Nephron (organoid): ENCODE measurements around the gene ZBTB20.
A peak's percentile ranks its signal among the peaks of the same experiment; 100 is the strongest.

Source experiments
- H3K27ac Mint-ChIP-seq, 3 experiments: 2 replicates each; pipeline ENCODE4 v1.8.0; 2020; ENCODE audit warnings: mixed read lengths in 3 of 3, mild to moderate bottlenecking in 2 of 3, moderate library complexity in 1 of 3
- H3K27me3 Mint-ChIP-seq: 2 replicates; pipeline ENCODE4 v1.8.0; 2021; ENCODE audit warnings: low read depth, mild to moderate bottlenecking, moderate library complexity, mixed read lengths
- H3K36me3 Mint-ChIP-seq: 2 replicates; pipeline ENCODE4 v1.8.0; 2020; ENCODE audit warnings: low read depth, mixed read lengths
- H3K4me1 Mint-ChIP-seq: 2 replicates; pipeline ENCODE4 v1.8.0; 2020; ENCODE audit warnings: mixed read lengths
- H3K4me3 Mint-ChIP-seq, 3 experiments: 2 replicates each; pipeline ENCODE4 v1.8.0; 2020; ENCODE audit warnings: mild to moderate bottlenecking in 3 of 3, mixed read lengths in 3 of 3, moderate library complexity in 2 of 3
- H3K9me3 Mint-ChIP-seq: 2 replicates; pipeline ENCODE4 v1.8.0; 2020; ENCODE audit warnings: mixed read lengths
- TF ChIP-seq, protein P1 (sequence below), 3 experiments: fragments of 200-600 bp; sonication (generic); IDR thresholded peaks; one replicate each; pipeline ENCODE4 v1.5.0; 2021; ENCODE audit warnings: antibody characterized with exemption in 3 of 3; ENCODE audit not compliant: unreplicated experiment in 3 of 3

Gene ZBTB20

DNA sequence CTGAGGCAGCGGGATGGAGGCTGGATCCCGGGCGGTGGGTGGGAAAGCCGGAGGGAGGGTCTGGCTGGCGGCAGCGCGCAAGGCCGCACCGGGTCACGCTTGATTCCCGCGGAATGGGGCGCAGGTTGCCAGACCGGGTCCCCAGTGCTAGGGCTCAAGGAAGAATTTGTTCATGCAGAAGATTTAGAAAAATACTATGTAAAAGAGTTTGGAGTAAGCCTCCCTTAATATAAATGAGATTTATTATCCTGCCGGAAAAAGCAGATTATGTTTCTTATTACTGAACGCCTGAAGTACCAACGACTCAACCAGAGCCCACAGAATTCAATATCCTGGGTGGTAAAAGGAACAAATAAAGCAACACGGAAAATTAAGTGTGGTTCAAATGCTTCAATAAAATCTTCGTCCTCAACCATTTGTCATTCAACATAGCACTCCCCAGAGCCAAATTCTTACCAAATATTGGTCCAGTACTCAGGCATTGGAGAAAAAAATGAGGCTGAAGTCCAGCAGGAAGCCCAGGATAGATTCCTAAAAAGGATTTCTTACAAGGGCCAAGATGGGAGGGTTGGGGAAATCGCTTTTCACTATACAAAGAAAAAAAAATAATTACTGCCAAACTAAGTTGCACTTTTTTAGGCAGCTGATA, 1.2 kb upstream of the ZBTB20 start:
- peak overlapping the region; percentile 80 to 98 (median 92) for H3K27ac Mint-ChIP-seq
- H3K36me3 Mint-ChIP-seq: no peaks in the 10 kb centered on the region
- H3K9me3 Mint-ChIP-seq: no peaks in the 10 kb centered on the region
- TF ChIP-seq, protein P1, sequence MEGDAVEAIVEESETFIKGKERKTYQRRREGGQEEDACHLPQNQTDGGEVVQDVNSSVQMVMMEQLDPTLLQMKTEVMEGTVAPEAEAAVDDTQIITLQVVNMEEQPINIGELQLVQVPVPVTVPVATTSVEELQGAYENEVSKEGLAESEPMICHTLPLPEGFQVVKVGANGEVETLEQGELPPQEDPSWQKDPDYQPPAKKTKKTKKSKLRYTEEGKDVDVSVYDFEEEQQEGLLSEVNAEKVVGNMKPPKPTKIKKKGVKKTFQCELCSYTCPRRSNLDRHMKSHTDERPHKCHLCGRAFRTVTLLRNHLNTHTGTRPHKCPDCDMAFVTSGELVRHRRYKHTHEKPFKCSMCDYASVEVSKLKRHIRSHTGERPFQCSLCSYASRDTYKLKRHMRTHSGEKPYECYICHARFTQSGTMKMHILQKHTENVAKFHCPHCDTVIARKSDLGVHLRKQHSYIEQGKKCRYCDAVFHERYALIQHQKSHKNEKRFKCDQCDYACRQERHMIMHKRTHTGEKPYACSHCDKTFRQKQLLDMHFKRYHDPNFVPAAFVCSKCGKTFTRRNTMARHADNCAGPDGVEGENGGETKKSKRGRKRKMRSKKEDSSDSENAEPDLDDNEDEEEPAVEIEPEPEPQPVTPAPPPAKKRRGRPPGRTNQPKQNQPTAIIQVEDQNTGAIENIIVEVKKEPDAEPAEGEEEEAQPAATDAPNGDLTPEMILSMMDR (IDR thresholded peaks at IDR 0.05; ENCODE audit: unreplicated experiment in 3 of 3): no peak
- no peaks in the 10 kb centered on the region for H3K27me3 Mint-ChIP-seq
- peak overlapping the region; percentile 89 to 92 (median 91) for H3K4me3 Mint-ChIP-seq
- peaks cover 16% of the 10 kb centered on the region for H3K4me1 Mint-ChIP-seq

GRCh38 chr3:115147329-115148141, 447 bp upstream of the ZBTB20 start:
- TF ChIP-seq, protein P1 (IDR thresholded peaks at IDR 0.05; ENCODE audit: unreplicated experiment in 3 of 3): no peak
- no peaks in the 10 kb centered on the region for H3K9me3 Mint-ChIP-seq
- no peaks in the 10 kb centered on the region for H3K27me3 Mint-ChIP-seq
- peak overlapping the region; percentile 89 to 92 (median 91) for H3K4me3 Mint-ChIP-seq
- peaks cover 16% of the 10 kb centered on the region for H3K4me1 Mint-ChIP-seq
- no peaks in the 10 kb centered on the region for H3K36me3 Mint-ChIP-seq
- peak overlapping the region; percentile 80 to 98 (median 95) for H3K27ac Mint-ChIP-seq

- Mint-ChIP-seq H3K27me3 (no peaks in the 10 kb centered on the region), H3K9me3 (no peaks in the 10 kb centered on the region)
Observed at GRCh38 chr3:115146032-115146417, 1.1 kb downstream of the ZBTB20 start.

DNA sequence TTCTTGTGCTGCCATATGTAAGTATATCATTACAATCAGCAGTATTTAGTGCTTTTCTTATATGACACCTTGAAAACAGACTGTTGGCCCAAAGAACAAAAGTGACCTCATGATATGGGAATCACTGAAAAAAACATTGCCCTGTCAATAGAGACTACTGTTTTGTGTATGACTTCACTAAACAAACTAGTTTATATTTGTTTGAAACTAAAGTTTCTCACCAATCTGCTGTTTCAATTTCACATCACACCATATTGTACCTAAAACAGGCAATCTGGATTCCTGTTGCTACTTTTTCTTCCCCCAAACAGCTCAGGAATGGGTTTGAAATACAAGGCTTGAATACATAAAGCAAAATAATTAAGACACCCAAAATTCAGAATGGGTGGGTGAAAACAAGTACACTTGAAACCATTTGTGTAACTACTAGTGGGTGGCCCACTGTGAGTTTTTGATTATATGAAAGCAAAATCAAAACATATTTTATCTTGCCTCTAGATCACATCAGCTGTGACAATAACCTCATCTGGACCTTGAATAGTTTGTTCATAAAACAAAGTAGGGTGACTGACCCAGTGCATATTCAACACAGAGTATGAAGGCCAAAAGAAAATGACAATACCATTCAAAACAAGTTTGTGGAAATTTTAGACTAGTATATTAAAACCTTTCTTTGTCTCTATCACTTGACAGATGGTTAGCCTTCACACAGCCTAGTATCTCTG, 5.9 kb downstream of the ZBTB20 start:
- Mint-ChIP-seq H3K9me3 (no peaks in the 10 kb centered on the region), H3K4me1 (peaks cover 16% of the 10 kb centered on the region), H3K27me3 (no peaks in the 10 kb centered on the region), H3K4me3 (no peak overlapping the region), H3K36me3 (no peaks in the 10 kb centered on the region), H3K27ac (no peak overlapping the region)
- TF ChIP-seq, protein P1 (IDR thresholded peaks at IDR 0.05; ENCODE audit: unreplicated experiment in 3 of 3): no peak

More at GRCh38 chr3:115146032-115146417, 1.1 kb downstream of the ZBTB20 start:
- TF ChIP-seq, protein P1 (IDR thresholded peaks at IDR 0.05; ENCODE audit: unreplicated experiment in 3 of 3): no peak
- peak overlapping the region; percentile 80 to 99 (median 98) for H3K27ac Mint-ChIP-seq
- peak overlapping the region; percentile 91 to 100 (median 99) for H3K4me3 Mint-ChIP-seq
- H3K36me3 Mint-ChIP-seq: no peaks in the 10 kb centered on the region
- peaks cover 16% of the 10 kb centered on the region for H3K4me1 Mint-ChIP-seq

DNA sequence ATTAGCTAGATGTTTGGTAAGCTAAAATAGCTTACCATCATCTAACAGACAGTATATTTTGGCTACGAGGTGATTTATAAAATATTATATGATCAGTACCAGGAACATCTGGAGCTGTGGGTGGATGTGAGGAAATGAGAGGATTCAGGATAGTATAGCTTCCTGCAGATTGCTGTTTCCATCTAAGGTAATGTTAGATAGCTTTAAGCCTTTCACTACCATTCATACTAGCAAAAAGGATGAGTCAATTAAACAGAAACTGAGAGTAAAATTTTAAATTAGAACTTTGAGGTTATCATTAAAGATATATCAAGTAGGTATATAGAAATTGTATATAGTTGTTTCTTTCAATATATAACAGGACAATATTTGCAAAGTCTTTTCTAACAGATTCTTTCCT, 8.0 kb downstream of the ZBTB20 start:
- H3K27ac Mint-ChIP-seq: no peak overlapping the region
- no peaks in the 10 kb centered on the region for H3K9me3 Mint-ChIP-seq
- H3K4me3 Mint-ChIP-seq: no peak overlapping the region
- H3K27me3 Mint-ChIP-seq: no peaks in the 10 kb centered on the region
- TF ChIP-seq, protein P1 (IDR thresholded peaks at IDR 0.05; ENCODE audit: unreplicated experiment in 3 of 3): no peak
- H3K4me1 Mint-ChIP-seq: no peaks in the 10 kb centered on the region
- no peaks in the 10 kb centered on the region for H3K36me3 Mint-ChIP-seq
